SHP77 treated with DMSO at 0.1 percent for 48 hours (cell line): Measurements from ENCODE around the gene TAB2.
"Not testable (repeated sequence)": the region's sequence is repeated elsewhere in the genome, so short reads cannot be mapped to it uniquely, and the experiment has no call there.

Experiments
- DNase-seq: peaks from one replicate; lab custom pipeline; 2025; lab: John Stamatoyannopoulos, UW

TAB2 gene

GRCh38 chr6:149311766-149312165 lies 5.7 kb upstream of the TAB2 start:
- DNase-seq: no peak

GRCh38 chr6:149313070-149313469 lies 4.4 kb upstream of the TAB2 start:
- DNase-seq: no peak

GRCh38 chr6:149313861-149314260 lies 3.7 kb upstream of the TAB2 start:
- DNase-seq: no peak

DNA sequence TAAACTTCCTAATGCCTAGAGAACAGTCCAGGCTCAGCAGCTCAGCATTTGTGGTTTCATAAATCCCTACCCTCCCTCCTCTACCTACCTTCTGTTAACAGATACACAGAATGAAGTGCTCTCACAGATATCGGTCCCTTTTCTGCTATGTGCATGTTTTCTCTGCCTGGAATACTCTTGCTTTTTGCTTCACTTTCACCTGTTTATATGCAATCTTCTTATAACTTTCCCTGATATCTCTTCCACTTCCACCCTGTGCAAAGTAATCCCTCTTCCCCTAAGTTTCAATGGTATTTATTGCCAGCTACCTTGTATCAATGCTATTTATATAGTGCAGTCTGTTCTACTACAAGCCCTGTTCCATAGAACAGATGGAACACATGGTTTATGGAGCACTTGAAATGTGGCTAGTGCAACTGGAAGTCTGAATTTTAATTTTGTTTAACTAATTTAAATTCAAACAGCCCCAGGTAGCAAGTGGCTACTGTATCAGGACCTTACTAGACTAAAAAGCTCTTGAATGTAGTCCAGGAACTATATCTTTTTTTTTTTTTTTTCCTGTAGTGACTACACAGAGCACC lies 3.1 kb upstream of the TAB2 start:
- no peak for DNase-seq

GRCh38 chr6:149316108-149316727 lies 1.3 kb upstream of the TAB2 start:
- no peak for DNase-seq

GRCh38 chr6:149316740-149317643 lies 520 bp upstream of the TAB2 start:
- DNase-seq: peak; percentile 71

- DNase-seq: no peak
Observed at GRCh38 chr6:149318581-149319286, 1.2 kb downstream of the TAB2 start.

- no peak for DNase-seq
Observed at GRCh38 chr6:149319422-149319821, 1.9 kb downstream of the TAB2 start.

DNA sequence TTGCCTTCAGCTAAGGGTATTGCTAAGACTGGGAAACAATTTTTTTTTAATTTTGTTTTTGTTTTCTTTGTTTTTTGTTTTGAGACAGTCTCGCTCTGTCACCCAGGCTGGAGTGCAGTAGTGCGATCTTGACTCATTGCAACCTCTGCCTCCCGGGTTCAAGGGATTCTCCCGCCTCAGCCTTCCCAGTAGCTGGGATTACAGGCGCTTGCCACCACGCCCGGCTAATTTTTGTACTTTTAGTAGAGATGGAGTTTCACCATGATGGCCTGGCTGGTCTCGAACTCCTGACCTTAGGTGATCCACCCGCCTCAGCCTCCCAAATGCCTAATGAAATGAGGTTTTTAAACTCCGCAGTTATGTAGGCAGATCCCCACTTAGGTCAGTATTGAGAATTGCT lies 2.5 kb downstream of the TAB2 start:
- DNase-seq: not testable (repeated sequence)

DNA sequence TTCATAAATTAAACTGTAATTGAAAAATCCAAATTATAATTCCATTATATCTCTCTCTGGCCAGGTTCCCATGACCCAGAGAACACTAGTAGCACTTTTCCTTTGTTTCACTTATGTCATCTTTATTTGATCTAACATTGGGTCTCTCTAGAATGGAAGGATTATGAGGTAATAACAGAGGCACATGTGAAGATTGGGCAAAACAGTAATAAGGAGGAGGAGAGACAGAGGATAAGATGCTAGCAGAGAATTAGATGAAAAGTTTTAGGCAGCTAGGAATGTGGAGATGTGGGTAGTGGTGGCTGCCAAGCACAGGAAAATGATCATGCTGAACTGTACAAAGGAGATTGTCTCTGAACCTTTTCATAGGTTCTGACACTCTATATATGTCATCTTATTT lies 3.3 kb downstream of the TAB2 start:
- no peak for DNase-seq

DNA sequence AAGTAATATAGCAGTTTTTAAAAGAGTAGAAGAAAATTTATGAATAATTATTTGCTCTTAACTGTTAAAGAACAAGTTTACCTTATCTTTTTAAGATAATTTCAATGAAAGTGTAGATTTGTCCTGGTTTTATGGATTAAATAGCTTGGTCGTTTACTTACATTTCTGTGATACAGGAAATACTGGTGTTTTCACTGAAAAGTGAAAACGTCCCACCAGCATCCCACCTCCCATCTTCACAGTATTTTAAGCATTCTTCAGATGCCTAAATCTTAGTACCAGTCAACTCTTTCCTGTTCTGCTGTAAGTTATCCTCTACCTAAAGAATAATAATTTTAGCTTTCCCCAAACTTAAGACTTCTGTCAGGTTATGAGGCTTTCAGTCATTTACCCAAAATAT lies 5.8 kb downstream of the TAB2 start:
- no peak for DNase-seq

- DNase-seq: no peak
Observed at GRCh38 chr6:149323925-149324324, 6.4 kb downstream of the TAB2 start.

DNA sequence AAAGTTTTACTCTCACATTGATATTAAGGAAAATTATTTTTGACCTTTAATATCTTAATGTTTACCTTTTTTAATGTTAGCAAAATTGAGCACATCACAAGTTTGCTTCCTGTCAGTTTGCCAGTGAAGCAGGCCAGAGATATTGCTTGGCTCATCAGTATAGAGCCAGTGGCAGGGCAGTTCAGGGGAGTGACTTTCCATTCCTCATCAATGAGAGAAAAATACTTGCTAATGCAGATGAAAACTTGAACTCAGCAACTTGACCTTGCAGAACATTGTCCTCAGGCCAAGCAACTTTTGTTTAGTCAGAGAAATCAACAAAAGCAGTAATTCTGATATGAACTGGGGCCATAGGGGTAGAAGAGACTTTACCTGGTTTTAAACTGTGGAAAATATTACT lies 6.9 kb downstream of the TAB2 start:
- no peak for DNase-seq

DNA sequence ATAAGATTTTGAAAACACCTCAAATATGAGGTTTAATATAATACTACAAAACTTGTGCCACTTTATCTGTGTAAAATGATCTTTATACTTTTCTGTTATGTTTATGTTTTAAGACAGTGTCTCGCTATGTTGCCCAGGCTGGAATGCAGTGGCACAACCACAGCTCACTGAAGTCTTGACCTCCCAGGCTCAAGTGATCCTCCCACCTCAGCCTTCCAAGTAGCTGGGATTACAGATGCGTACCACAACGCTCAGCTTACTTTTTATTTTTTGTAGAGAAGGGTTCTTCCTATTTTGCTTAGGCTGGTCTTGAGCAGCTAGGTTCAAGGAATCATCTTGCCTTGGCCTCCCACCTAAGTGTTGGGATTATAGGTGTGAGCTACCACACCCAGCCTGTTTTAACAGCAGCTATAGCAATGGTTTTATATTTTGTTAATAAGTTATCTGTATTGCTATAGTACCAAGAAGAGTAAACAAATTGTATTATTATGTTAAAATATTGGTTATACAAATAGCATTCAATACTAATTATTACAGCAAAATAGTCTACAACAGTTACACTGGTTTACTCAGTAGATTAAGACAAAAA lies 8.2 kb downstream of the TAB2 start:
- DNase-seq: no peak

GRCh38 chr6:149327638-149328037 lies 10.1 kb downstream of the TAB2 start:
- no peak for DNase-seq

DNA sequence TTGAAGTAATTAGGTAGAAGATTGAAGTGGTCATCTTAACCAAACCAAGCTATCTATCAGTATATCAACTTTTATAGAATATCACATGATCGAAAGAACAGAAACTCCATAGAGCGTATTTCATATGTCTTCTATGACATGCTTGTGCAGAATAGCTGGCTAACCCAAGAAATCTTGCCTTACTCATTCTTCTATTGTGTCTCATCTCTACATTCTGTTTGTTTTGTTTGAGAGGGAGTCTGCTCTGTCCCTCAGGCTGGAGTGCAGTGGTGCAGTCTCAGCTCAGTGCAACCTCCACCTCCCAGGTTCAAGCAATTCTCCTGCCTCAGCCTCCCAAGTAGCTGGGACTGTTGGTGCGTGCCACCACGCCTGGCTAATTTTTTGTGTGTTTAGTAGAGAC lies 10.6 kb downstream of the TAB2 start:
- no peak for DNase-seq

DNA sequence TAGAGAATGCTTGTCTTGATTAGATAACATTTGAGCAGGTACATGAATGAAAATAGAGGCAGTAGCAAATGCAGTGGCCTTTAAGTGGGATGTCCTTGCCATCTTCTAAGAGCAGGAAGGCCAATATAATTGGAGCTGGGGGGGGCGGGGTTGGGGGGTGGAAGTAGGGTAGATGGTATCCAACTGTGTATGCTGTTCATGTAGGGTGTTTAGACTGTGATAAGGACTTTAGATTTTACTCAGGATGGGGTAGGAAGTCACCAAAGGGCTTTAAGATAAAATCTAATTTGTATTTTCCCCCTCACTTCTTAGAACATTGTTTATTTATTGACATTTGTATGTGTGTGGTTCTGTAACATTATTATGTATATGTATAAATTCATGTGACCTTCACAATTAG lies 12.0 kb downstream of the TAB2 start:
- DNase-seq: no peak

GRCh38 chr6:149330133-149330532 lies 12.6 kb downstream of the TAB2 start:
- no peak for DNase-seq

DNA sequence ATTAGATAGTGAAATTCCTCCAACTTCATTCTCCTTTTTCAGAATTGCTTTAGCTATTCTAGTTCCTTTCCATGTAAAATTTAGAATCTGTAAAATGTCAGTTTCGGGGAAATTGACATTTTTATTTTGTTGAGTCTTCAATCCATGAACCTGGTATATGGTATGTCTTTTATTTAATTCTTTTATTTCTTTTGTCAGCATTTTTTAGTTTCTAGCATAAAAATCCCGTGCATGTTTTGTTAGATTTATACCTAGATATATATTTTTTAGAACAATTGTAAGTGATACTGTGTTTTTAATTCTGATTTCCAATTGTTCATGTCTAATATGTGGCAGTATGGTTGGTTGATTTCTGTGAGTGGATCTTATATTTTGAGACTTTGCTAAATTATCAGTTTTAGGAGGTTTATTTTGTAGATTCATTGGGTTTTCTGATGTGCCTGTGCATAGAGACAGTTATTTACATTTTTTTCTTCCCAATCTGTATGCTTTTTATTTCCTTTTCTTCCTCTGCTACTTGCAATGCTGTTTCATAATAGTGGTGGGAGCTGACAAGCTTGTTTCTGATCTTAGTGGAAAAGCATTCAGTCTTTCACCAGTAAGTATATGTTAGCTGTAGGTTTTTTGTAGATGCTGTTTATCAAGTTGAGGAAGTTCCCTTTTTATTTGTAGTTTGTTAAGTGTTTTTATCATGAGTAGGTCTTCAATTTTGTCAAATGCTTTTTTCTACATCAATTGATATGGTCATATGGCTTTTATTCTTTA lies 13.7 kb downstream of the TAB2 start:
- DNase-seq: no peak

GRCh38 chr6:149331871-149332270 lies 14.4 kb downstream of the TAB2 start:
- no peak for DNase-seq

GRCh38 chr6:149332602-149333265 lies 15.2 kb downstream of the TAB2 start:
- DNase-seq: peak; percentile 59
